Measurements from ENCODE around the gene AMBP.

The AMBP gene

GRCh38 chr9:114056527-114056926 is 21.6 kb downstream of the AMBP start:
- Histone ChIP-seq H3K4me1 (ENCODE audit: control insufficient read depth, insufficient read depth, low read length) (no peaks in the 10 kb centered on the region), H3K27ac (ENCODE audit: low read length) (no peak overlapping the region), H3K4me3 (ENCODE audit: low read length in 2 of 2) (no peak overlapping the region), H3K36me3 (ENCODE audit: control insufficient read depth in 2 of 2, insufficient read depth in 2 of 2, low read length in 2 of 2) (peaks cover 0 to 2% of the 10 kb centered on the region in 2 donors), H3K27me3 (ENCODE audit: control insufficient read depth in 1 of 2, insufficient read depth in 2 of 2, low read length in 2 of 2) (no peaks in the 10 kb centered on the region), H3K9ac (ENCODE audit: low read length in 2 of 2) (no peak overlapping the region), H3K9me3 (ENCODE audit: control insufficient read depth in 2 of 2, low read length in 2 of 2) (no peaks in the 10 kb centered on the region)

- H3K4me3 ChIP-seq (ENCODE audit: low read length in 2 of 2): no peak overlapping the region
- no peaks in the 10 kb centered on the region for H3K4me1 ChIP-seq (ENCODE audit: control insufficient read depth, insufficient read depth, low read length)
- no peaks in the 10 kb centered on the region for H3K27me3 ChIP-seq (ENCODE audit: control insufficient read depth in 1 of 2, insufficient read depth in 2 of 2, low read length in 2 of 2)
- H3K9ac ChIP-seq (ENCODE audit: low read length in 2 of 2): no peak overlapping the region
- H3K27ac ChIP-seq (ENCODE audit: low read length): no peak overlapping the region
- H3K9me3 ChIP-seq (ENCODE audit: control insufficient read depth in 2 of 2, low read length in 2 of 2): no peaks in the 10 kb centered on the region
- H3K36me3 ChIP-seq (ENCODE audit: control insufficient read depth in 2 of 2, insufficient read depth in 2 of 2, low read length in 2 of 2): peaks cover 0 to 2% of the 10 kb centered on the region in 2 donors
These were observed 22.2 kb downstream of the AMBP start for GRCh38 chr9:114055894-114056293.

GRCh38 chr9:114055061-114055460 is 23.0 kb downstream of the AMBP start:
- Histone ChIP-seq H3K4me1 (ENCODE audit: control insufficient read depth, insufficient read depth, low read length) (no peaks in the 10 kb centered on the region), H3K9me3 (ENCODE audit: control insufficient read depth in 2 of 2, low read length in 2 of 2) (no peaks in the 10 kb centered on the region), H3K27me3 (ENCODE audit: control insufficient read depth in 1 of 2, insufficient read depth in 2 of 2, low read length in 2 of 2) (no peaks in the 10 kb centered on the region), H3K9ac (ENCODE audit: low read length in 2 of 2) (no peak overlapping the region), H3K4me3 (ENCODE audit: low read length in 2 of 2) (no peak overlapping the region), H3K36me3 (ENCODE audit: control insufficient read depth in 2 of 2, insufficient read depth in 2 of 2, low read length in 2 of 2) (peaks cover 0 to 2% of the 10 kb centered on the region in 2 donors), H3K27ac (ENCODE audit: low read length) (no peak overlapping the region)

GRCh38 chr9:114054191-114054690 is 23.9 kb downstream of the AMBP start:
- Histone ChIP-seq H3K4me3 (ENCODE audit: low read length in 2 of 2) (no peak overlapping the region), H3K9me3 (ENCODE audit: control insufficient read depth in 2 of 2, low read length in 2 of 2) (no peaks in the 10 kb centered on the region), H3K9ac (ENCODE audit: low read length in 2 of 2) (no peak overlapping the region), H3K36me3 (ENCODE audit: control insufficient read depth in 2 of 2, insufficient read depth in 2 of 2, low read length in 2 of 2) (peaks cover 0 to 3% of the 10 kb centered on the region in 2 donors), H3K27ac (ENCODE audit: low read length) (no peak overlapping the region), H3K4me1 (ENCODE audit: control insufficient read depth, insufficient read depth, low read length) (no peaks in the 10 kb centered on the region), H3K27me3 (ENCODE audit: control insufficient read depth in 1 of 2, insufficient read depth in 2 of 2, low read length in 2 of 2) (no peaks in the 10 kb centered on the region)

GRCh38 chr9:114053246-114054005 is 24.7 kb downstream of the AMBP start:
- H3K9me3 ChIP-seq (ENCODE audit: control insufficient read depth in 2 of 2, low read length in 2 of 2): no peaks in the 10 kb centered on the region
- H3K27me3 ChIP-seq (ENCODE audit: control insufficient read depth in 1 of 2, insufficient read depth in 2 of 2, low read length in 2 of 2): no peaks in the 10 kb centered on the region
- no peak overlapping the region for H3K9ac ChIP-seq (ENCODE audit: low read length in 2 of 2)
- no peak overlapping the region for H3K27ac ChIP-seq (ENCODE audit: low read length)
- peaks cover 0 to 7% of the 10 kb centered on the region in 2 donors for H3K36me3 ChIP-seq (ENCODE audit: control insufficient read depth in 2 of 2, insufficient read depth in 2 of 2, low read length in 2 of 2)
- H3K4me1 ChIP-seq (ENCODE audit: control insufficient read depth, insufficient read depth, low read length): no peaks in the 10 kb centered on the region
- no peak overlapping the region for H3K4me3 ChIP-seq (ENCODE audit: low read length in 2 of 2)

- Histone ChIP-seq H3K36me3 (ENCODE audit: control insufficient read depth in 2 of 2, insufficient read depth in 2 of 2, low read length in 2 of 2) (peaks cover 0 to 10% of the 10 kb centered on the region in 2 donors), H3K4me3 (ENCODE audit: low read length in 2 of 2) (no peak overlapping the region), H3K27me3 (ENCODE audit: control insufficient read depth in 1 of 2, insufficient read depth in 2 of 2, low read length in 2 of 2) (no peaks in the 10 kb centered on the region), H3K9ac (ENCODE audit: low read length in 2 of 2) (no peak overlapping the region), H3K27ac (ENCODE audit: low read length) (no peak overlapping the region), H3K9me3 (ENCODE audit: control insufficient read depth in 2 of 2, low read length in 2 of 2) (no peaks in the 10 kb centered on the region), H3K4me1 (ENCODE audit: control insufficient read depth, insufficient read depth, low read length) (no peaks in the 10 kb centered on the region)
These were observed 26.4 kb downstream of the AMBP start for GRCh38 chr9:114051706-114052105.

- H3K9ac ChIP-seq (ENCODE audit: low read length in 2 of 2): no peak overlapping the region
- no peak overlapping the region for H3K27ac ChIP-seq (ENCODE audit: low read length)
- H3K27me3 ChIP-seq (ENCODE audit: control insufficient read depth in 1 of 2, insufficient read depth in 2 of 2, low read length in 2 of 2): no peaks in the 10 kb centered on the region
- H3K4me1 ChIP-seq (ENCODE audit: control insufficient read depth, insufficient read depth, low read length): no peaks in the 10 kb centered on the region
- no peaks in the 10 kb centered on the region for H3K9me3 ChIP-seq (ENCODE audit: control insufficient read depth in 2 of 2, low read length in 2 of 2)
- peaks cover 0 to 10% of the 10 kb centered on the region in 2 donors for H3K36me3 ChIP-seq (ENCODE audit: control insufficient read depth in 2 of 2, insufficient read depth in 2 of 2, low read length in 2 of 2)
- no peak overlapping the region for H3K4me3 ChIP-seq (ENCODE audit: low read length in 2 of 2)
These were observed 26.8 kb downstream of the AMBP start for GRCh38 chr9:114051281-114051680.

GRCh38 chr9:114050646-114051045 is 27.5 kb downstream of the AMBP start:
- Histone ChIP-seq H3K27ac (ENCODE audit: low read length) (no peak overlapping the region), H3K36me3 (ENCODE audit: control insufficient read depth in 2 of 2, insufficient read depth in 2 of 2, low read length in 2 of 2) (peaks cover 0 to 10% of the 10 kb centered on the region in 2 donors), H3K27me3 (ENCODE audit: control insufficient read depth in 1 of 2, insufficient read depth in 2 of 2, low read length in 2 of 2) (no peaks in the 10 kb centered on the region), H3K9ac (ENCODE audit: low read length in 2 of 2) (no peak overlapping the region), H3K4me3 (ENCODE audit: low read length in 2 of 2) (no peak overlapping the region), H3K9me3 (ENCODE audit: control insufficient read depth in 2 of 2, low read length in 2 of 2) (no peaks in the 10 kb centered on the region), H3K4me1 (ENCODE audit: control insufficient read depth, insufficient read depth, low read length) (no peaks in the 10 kb centered on the region)

- H3K4me1 ChIP-seq (ENCODE audit: control insufficient read depth, insufficient read depth, low read length): no peaks in the 10 kb centered on the region
- no peak overlapping the region for H3K4me3 ChIP-seq (ENCODE audit: low read length in 2 of 2)
- H3K9me3 ChIP-seq (ENCODE audit: control insufficient read depth in 2 of 2, low read length in 2 of 2): no peaks in the 10 kb centered on the region
- peaks cover 0 to 10% of the 10 kb centered on the region in 2 donors for H3K36me3 ChIP-seq (ENCODE audit: control insufficient read depth in 2 of 2, insufficient read depth in 2 of 2, low read length in 2 of 2)
- H3K27me3 ChIP-seq (ENCODE audit: control insufficient read depth in 1 of 2, insufficient read depth in 2 of 2, low read length in 2 of 2): no peaks in the 10 kb centered on the region
- H3K9ac ChIP-seq (ENCODE audit: low read length in 2 of 2): no peak overlapping the region
- no peak overlapping the region for H3K27ac ChIP-seq (ENCODE audit: low read length)
These were observed 27.9 kb downstream of the AMBP start for GRCh38 chr9:114050226-114050568.

- no peaks in the 10 kb centered on the region for H3K4me1 ChIP-seq (ENCODE audit: control insufficient read depth, insufficient read depth, low read length)
- no peak overlapping the region for H3K4me3 ChIP-seq (ENCODE audit: low read length in 2 of 2)
- no peak overlapping the region for H3K9ac ChIP-seq (ENCODE audit: low read length in 2 of 2)
- peaks cover 0 to 10% of the 10 kb centered on the region in 2 donors for H3K36me3 ChIP-seq (ENCODE audit: control insufficient read depth in 2 of 2, insufficient read depth in 2 of 2, low read length in 2 of 2)
- H3K27ac ChIP-seq (ENCODE audit: low read length): no peak overlapping the region
- no peaks in the 10 kb centered on the region for H3K9me3 ChIP-seq (ENCODE audit: control insufficient read depth in 2 of 2, low read length in 2 of 2)
- no peaks in the 10 kb centered on the region for H3K27me3 ChIP-seq (ENCODE audit: control insufficient read depth in 1 of 2, insufficient read depth in 2 of 2, low read length in 2 of 2)
These were observed 28.5 kb downstream of the AMBP start for GRCh38 chr9:114049441-114050225.

Data from stomach smooth muscle (tissue), 2 donors.